GM10847 (cell line): ENCODE data around the gene RIMKLB.

Source experiments
- POLR2A ChIP-seq: IDR thresholded peaks from 2 replicates; pipeline ENCODE4 v1.6.1; 2011; ENCODE audit not compliant: insufficient read length; ENCODE audit errors: extremely low read depth

The RIMKLB gene

DNA sequence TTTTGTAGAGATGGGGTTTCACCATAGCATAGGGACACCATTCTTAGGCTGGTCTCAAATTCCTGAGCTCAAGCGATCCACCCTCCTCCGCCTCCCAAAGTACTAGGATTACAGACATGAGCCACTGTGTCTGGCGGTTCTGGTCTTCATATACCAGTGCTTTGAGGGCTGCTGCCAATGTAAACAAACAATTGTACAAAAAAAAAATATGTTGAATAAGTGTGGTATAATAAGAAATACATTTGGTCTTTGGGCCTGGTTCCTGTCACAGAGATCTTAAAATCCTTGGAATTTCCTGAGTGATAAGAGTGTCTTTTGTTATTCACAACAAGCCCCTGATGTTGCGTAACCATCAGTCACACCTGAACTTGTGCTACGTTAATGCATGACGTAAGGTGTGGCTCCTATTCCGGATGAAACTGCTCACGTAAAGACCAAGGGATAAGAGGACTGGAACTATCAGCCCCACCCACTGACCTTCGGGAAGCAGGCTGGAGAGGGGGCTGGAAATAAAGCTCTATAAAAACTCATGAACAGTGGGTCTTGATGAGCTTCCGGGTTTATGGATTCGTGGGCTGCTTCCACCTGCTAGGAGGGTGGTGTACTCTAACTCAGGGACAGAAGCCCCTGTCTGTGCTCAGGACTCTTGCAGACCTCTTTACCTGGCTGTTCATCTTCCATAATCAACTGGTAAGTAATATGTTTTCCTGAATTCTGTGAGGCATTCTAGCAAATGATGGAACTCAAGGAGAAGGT, 16.5 kb upstream of the RIMKLB start:
- TF ChIP-seq POLR2A, result no peak

DNA sequence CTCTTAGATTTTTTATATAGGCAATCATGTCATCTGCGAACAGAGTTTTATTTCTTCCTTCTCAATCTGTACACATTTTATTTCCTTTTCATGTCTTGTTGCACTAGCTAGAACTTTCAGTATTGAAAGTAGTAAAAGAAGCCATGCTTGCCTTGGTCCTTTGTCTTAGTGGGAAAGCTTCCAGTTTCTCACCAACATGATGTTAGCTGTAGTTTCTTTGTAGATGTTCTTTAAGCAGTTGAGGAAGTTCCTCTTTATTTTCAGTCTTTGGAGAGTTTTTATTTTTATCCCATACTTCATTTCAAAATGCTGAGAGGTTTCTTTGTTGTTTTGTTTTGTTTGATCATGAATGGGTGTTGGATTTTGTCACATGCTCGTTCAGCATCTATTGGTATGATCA, 12.7 kb upstream of the RIMKLB start:
- no peak for TF ChIP-seq POLR2A

DNA sequence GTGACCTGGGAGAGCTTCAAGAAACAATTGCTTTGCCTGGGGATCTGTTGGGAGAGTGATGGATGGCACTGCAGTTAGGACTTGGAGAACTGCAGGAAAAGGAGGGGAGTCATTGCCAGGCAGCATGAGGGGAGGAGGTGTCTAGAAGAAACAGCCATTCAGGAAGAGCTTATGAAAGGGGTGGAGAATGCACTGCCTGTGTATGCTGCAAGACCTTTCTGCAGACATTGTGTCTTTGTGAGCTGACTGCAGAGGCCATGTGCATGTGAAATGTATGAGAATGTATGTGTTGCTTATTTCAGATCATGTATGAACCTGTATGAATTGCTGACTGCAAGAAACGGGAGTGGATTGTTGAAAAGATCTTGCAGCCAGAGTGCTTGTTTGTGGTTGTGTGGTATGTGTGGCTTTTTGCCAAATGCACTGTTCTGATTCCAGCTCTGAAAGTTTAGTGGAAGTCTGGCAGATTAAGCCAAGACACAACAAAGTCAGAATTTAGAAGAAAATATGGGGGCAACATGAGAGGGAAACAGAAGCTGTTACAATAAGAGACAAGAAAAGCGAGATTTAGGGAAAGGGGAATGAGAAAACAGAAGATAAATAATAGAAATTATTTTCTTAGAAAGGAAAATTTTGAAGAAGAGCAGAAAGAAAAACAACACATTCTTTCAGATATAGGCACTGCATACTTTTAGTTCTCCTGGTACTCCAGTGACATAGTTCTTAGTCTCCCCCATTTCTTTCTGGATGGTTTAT, 9.8 kb upstream of the RIMKLB start:
- no peak for TF ChIP-seq POLR2A

DNA sequence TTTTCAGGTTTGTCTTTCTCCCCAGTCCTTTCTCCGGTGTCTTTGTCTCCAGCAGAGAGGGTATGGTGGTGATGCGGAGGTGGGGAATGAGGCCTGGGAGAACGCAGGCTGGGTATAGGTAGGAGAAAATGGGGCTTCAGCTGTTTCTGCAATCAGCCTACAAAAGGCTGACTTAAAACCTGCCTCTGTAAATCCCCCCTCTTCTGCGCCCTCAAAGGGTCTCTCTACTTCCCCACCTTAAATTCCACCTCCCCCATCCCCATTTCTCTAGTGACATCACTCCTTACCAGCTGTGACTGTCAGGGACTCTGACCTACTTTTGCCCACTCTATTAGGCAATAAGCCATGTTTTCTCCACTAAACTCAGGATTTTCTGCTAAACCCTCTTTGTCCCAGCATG, 8.1 kb upstream of the RIMKLB start:
- TF ChIP-seq POLR2A, result no peak

DNA sequence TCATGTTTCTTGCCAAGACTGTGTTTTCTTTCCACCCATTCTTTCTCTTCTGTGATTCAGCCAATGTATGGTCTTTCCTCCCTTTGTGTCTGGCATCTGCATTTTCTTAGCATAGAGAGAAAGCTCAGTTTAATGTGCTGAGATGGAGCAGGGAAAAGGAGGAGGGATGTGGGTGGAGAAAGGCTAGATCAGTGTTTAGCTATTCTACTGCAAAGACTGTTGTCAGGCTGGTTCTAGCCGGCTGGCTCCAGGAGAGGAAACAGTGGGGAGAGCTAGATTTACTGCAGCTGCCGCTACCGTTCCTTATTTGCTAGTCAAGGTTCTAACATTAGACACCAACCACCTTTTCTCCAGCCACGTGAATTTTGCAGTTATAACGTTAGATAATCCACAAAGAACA, 5.2 kb upstream of the RIMKLB start:
- TF ChIP-seq POLR2A, result no peak

DNA sequence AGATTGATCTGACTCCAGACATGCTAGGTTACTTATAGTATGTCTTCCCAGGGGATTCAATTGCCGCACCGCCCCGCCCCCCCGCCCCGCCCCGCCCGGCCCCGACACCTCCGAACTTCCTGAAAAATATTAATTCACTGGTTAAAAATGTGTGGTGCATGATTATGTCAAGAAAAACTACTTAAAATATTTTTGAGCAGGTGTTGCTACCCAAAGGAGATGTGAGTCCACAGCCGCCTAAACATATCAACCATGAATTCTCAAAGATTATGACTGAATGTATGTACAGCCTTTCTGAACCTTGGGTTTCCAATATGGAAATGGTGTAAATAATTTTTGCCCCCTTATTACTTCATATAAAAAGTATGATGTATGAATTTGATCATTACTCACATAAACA, 2.7 kb upstream of the RIMKLB start:
- TF ChIP-seq POLR2A, result no peak

DNA sequence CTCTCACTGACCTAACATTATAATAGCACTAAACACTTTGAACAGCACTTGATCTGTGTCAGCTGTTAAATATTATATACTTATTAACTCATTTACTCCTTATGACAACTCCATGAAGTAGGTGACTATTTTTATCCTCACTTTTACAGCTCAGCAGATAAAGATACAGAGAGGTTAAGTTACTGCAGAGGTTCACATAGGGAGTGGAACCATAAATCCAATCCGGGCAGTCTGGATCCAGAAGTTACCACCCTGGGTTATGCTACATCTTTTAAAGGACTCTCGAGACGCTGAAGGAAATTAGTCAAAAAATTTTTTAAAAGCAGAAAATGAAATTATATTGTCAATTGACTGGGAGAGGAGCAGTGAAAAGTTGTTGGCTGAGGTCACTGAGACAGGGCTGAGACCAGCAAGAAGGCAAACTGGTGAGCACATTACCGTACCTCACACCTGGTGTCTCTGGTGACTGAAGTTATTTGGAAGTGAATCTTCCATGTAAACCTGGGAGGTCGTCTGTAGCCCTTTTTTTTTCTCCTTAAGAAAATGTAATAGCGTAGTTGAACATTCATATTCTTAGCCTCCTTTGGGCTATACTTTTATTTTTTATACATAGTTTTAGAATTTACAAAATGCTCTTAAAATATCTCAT, 1.2 kb upstream of the RIMKLB start:
- no peak for TF ChIP-seq POLR2A

DNA sequence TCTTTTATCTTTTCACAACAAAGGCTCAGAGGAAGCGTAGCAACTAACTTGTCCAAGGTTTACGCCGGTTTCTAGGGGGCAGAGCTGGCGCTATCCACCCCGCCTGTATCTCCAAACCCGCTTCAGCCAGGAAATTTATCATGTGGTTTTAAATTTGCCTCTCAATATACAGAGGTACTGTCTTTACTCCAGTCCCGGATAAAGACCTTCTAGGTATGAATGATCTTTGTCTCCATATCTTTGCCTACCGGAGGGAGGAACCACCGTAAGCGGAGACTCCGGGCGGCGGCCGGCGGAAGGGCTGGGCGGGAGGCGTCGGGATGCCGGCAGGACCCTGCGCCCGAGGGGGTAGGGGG, 693 bp upstream of the RIMKLB start:
- TF ChIP-seq POLR2A, result no peak

DNA sequence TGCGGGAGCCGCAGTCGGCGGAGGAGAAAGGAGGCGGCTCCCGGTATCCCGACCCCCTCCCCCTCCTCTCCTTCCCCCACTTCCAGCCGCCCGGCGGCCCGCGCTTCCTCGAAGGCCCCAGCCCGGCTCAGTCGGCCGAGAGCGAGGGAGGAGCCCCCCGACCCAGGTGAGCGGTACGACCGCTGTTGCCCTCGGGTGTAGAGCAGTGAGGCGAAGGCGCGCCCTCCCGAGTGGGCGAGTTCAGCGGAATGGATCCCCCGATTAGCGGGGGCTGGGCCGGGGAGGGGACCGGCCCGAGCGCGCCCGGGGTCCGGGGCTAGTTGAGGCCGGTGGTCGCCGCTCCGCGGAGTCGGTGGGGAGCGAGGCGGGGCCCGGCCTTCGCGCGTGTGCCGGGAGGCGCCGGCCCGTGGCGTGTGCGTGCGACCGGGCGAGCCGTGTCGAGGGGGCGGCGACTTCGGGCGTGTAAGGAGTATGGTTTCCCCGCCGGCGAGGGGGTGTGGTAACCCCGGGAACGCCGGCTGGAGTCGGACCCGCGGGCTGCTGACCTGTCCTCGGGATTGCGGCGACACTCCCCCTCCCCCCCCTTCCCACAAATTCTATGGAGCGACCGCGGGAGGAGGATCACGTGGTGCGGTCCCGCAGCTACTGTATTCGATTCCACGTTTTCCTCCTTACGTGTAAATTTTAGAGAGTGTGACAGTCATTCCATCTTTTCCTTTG, 501 bp downstream of the RIMKLB start:
- TF ChIP-seq POLR2A, result no peak

DNA sequence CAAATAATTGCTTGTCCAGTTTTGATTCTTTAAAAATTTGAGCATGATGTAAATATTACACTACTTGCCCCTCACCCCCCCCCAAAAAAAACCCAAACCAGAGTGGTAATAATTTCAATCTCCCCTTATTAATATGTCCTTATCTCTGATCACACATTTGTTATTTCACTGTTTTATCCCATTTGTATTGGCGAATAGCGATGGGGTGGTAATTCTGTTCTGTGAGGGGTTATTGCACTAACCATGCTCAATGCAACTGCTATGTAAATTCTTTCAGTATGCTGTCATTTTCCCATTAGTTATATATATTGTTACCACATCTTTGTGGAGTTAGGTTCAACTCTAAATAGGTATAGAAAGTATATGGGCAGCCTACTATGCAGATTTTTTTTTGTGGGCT, 1.1 kb downstream of the RIMKLB start:
- no peak for TF ChIP-seq POLR2A

DNA sequence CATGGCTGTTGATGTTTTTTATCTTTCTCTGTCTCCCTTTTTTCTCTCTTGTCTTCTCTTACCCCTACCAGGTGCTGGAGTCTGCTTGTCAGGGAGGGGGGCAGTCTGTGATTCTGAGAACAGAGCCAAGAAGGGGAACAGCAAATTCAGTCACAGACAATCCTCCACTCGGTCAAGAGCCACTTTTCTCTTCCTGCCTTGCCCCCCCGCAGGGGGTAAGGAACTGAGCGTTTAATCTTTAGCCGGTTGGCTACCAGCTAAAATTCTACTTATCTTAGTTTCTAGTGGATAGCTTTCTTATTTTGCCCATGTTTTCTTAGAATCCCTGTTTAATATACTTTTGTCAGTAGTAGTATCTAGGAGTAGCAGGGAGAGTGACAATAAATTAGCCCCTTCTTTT, 1.9 kb downstream of the RIMKLB start:
- no peak for TF ChIP-seq POLR2A

DNA sequence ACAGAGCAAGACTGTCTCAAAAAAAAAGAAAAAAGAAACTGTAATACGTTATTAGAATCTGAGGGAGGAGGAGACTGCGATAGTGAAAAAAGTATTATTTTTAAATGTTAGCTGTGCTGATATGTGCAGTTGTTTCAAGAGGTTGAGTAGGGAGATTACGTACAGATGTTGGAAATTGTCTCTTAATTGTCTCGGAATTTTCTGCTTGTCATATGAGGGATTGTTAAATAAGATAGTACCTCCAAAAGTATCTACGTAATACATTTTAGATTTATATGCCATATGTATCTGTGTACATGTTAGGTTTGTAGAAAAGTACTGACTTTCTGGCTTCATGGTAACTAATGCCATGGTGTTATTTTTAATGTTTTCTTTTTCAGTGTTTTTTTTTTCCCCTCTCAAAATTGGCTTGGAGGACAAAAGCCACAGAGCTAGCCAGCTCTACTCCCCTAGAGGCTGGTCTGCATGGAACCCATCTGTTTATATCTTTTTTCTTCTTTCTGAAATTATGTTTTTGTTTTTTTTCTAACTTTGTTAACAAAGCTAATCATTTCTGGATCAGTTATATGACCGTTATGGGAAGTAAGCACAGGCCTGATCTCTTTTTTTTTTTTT, 3.4 kb downstream of the RIMKLB start:
- no peak for TF ChIP-seq POLR2A

DNA sequence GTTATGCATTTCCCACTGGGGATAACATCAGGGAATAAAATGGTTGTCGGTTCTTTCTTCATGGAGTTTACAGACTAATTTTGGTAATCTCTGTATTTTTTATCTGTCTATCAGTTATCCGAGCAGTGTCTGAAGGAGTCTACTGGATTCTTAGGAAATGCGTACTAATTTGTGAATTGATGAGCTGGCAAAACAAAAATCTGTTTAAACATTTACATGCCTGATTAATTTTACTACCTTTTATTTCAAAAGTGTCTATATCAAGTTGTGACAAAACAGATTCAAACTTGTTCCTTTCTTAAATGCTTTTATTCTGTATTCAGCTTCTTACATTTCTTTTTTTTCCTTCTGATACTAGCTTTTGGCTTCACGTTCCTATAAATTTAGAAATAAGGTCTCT, 4.4 kb downstream of the RIMKLB start:
- no peak for TF ChIP-seq POLR2A

DNA sequence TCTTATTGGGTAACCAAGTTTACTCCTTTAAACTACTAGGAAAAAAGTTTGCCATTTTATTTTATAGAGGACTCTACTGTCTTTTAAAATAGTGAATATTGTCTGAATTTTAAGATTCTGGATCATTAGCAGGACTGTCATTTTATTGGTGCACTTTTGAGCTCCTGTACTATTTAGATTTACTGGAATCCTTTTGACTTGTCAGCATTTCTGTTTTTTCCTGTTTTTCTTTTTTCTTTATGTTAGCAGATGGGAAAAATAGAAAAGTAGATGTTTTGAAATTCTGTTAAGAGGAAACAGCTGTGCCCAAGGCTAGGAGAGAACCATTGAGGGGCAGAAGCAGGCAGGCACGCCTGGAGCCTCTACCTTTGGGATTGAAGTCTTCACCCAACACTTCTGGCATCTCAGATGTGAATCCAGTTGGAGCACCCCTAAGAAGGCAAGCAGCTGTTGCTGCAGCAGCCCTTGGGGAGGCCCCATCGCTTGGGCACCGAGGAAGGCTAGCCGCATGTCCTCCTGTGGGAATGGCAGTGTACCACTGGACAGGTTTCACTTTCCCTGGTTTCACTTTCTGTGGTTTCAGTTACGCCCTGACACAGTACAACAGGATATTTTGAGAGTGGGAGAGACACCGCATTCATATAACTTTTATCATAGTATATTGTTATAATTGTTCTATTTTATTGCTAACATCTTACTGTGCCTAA, 11.5 kb downstream of the RIMKLB start:
- TF ChIP-seq POLR2A, result no peak

DNA sequence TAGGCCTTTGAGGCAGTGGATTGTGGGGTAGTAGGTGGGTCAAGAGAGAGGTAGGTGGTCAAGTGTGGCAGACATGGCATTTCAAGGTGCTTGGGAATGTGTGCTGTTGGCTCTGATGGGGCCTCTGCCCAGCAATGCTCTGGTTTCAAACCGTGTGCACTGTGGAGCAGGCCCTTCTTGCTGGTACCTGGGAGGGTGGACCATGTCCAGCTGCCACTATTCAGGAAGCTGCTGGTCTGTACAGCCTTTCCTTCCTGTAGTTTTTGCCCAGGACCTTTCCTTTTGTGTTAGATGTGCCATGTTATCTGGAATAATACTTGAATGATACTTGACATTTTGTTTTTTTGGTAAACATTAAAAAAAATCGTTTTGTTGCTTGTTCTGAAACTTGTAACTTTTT, 14.8 kb downstream of the RIMKLB start:
- TF ChIP-seq POLR2A, result no peak

DNA sequence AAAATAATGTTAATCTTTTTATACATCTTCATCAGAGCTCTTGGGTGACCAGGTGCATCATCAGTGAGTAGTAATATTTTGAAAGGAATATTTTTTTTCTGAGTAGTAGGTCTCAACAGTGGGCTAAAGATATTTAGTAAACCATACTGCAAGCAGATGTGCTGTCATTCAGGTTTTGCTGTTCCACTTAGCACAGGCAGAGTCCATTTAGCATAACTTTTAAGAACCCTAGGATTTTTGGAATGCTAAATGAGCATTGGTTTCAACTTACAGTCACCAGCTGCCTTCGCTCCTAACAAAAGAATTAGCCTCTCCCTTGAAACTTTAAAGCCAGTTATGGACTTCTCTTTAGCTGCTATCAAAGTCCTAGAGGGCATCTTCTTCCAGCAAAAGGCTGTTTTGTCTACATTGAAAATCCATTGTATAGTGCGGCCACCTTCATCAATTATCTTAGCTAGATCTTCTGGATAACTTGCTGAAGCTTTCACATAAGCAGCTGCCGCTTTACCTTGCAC, 24.6 kb downstream of the RIMKLB start:
- TF ChIP-seq POLR2A, result no peak
